22Rv1 (cell line): ENCODE results near the gene STX2.

Source experiments
- ZFX ChIP-seq: fragments of 450-650 bp; IDR thresholded peaks from 2 replicates; pipeline ENCODE4 v1.6.1; 2017; ENCODE audit warnings: antibody characterized with exemption, borderline replicate concordance
- TF ChIP-seq, protein P1 (sequence below): fragments of 450-650 bp; IDR thresholded peaks from 2 replicates; pipeline ENCODE4 v1.5.1; 2017; ENCODE audit warnings: mild to moderate bottlenecking

- TF ChIP-seq, protein P1, sequence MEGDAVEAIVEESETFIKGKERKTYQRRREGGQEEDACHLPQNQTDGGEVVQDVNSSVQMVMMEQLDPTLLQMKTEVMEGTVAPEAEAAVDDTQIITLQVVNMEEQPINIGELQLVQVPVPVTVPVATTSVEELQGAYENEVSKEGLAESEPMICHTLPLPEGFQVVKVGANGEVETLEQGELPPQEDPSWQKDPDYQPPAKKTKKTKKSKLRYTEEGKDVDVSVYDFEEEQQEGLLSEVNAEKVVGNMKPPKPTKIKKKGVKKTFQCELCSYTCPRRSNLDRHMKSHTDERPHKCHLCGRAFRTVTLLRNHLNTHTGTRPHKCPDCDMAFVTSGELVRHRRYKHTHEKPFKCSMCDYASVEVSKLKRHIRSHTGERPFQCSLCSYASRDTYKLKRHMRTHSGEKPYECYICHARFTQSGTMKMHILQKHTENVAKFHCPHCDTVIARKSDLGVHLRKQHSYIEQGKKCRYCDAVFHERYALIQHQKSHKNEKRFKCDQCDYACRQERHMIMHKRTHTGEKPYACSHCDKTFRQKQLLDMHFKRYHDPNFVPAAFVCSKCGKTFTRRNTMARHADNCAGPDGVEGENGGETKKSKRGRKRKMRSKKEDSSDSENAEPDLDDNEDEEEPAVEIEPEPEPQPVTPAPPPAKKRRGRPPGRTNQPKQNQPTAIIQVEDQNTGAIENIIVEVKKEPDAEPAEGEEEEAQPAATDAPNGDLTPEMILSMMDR = no peak
- no peak for TF ChIP-seq ZFX
Measured at GRCh38 chr12:130876758-130877157, 37.7 kb upstream of the STX2 start.
